ENCODE measurements around the gene TMEM214.

Gene TMEM214

DNA sequence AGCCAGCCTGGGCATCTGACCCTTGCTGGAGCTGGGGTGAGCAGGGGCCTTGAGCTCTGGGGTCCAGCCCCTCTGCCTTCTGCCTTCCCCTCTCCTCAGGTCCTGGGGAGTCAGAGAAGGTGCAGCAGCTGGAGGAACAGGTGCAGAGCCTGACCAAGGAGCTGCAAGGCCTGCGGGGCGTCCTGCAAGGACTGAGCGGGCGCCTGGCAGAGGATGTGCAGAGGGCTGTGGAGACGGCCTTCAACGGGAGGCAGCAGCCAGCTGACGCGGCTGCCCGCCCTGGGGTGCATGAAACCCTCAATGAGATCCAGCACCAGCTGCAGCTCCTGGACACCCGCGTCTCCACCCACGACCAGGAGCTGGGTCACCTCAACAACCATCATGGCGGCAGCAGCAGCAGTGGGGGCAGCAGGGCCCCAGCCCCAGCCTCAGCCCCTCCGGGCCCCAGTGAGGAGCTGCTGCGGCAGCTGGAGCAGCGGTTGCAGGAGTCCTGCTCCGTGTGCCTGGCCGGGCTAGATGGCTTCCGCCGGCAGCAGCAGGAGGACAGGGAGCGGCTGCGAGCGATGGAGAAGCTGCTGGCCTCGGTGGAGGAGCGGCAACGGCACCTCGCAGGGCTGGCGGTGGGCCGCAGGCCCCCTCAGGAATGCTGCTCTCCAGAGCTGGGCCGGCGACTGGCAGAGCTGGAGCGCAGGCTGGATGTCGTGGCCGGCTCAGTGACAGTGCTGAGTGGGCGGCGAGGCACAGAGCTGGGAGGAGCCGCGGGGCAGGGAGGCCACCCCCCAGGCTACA is 49.4 kb downstream of the TMEM214 start:
- Histone ChIP-seq H3K4me2 (ENCODE audit: low read depth, low read length, poor library complexity, severe bottlenecking) (peak overlapping the region; percentile 90), H3K9ac (ENCODE audit: low read depth, low read length, poor library complexity, severe bottlenecking) (peak overlapping the region; percentile 77), H3K79me2 (ENCODE audit: insufficient read depth, low read length) (peaks cover 21% of the 10 kb centered on the region; the same call in 1 of the 2 replicates), H3K4me1 (ENCODE audit: insufficient read depth, low read length, poor library complexity, severe bottlenecking) (peaks cover 43% of the 10 kb centered on the region), H3K4me3 (ENCODE audit: low read length, poor library complexity, severe bottlenecking) (peak overlapping the region; percentile 73), H3K9me2 (replicated peaks; ENCODE audit: low read depth, low read length) (no peaks in the 10 kb centered on the region), H3K36me3 (ENCODE audit: insufficient read depth, low read length) (no peaks in the 10 kb centered on the region), H2AFZ (ENCODE audit: low read length) (no peak overlapping the region), H3K9me3 (ENCODE audit: insufficient read depth, low read depth, low read length) (no peaks in the 10 kb centered on the region), H3F3A (ENCODE audit: low read depth) (peaks cover 7% of the 10 kb centered on the region; the same call in 1 of the 2 replicates), H4K20me1 (ENCODE audit: insufficient read depth, low read length, poor library complexity, severe bottlenecking) (no peaks in the 10 kb centered on the region), H3K27me3 (ENCODE audit: insufficient read depth, low read length, poor library complexity, severe bottlenecking) (no peaks in the 10 kb centered on the region)
- TF ChIP-seq, protein P1, sequence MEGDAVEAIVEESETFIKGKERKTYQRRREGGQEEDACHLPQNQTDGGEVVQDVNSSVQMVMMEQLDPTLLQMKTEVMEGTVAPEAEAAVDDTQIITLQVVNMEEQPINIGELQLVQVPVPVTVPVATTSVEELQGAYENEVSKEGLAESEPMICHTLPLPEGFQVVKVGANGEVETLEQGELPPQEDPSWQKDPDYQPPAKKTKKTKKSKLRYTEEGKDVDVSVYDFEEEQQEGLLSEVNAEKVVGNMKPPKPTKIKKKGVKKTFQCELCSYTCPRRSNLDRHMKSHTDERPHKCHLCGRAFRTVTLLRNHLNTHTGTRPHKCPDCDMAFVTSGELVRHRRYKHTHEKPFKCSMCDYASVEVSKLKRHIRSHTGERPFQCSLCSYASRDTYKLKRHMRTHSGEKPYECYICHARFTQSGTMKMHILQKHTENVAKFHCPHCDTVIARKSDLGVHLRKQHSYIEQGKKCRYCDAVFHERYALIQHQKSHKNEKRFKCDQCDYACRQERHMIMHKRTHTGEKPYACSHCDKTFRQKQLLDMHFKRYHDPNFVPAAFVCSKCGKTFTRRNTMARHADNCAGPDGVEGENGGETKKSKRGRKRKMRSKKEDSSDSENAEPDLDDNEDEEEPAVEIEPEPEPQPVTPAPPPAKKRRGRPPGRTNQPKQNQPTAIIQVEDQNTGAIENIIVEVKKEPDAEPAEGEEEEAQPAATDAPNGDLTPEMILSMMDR (conservative IDR thresholded peaks at IDR 0.05; ENCODE audit: low read length): no peak
- TF ChIP-seq EZH2phosphoT487 (IDR thresholded peaks at IDR 0.05; ENCODE audit: borderline replicate concordance): no peak

DNA sequence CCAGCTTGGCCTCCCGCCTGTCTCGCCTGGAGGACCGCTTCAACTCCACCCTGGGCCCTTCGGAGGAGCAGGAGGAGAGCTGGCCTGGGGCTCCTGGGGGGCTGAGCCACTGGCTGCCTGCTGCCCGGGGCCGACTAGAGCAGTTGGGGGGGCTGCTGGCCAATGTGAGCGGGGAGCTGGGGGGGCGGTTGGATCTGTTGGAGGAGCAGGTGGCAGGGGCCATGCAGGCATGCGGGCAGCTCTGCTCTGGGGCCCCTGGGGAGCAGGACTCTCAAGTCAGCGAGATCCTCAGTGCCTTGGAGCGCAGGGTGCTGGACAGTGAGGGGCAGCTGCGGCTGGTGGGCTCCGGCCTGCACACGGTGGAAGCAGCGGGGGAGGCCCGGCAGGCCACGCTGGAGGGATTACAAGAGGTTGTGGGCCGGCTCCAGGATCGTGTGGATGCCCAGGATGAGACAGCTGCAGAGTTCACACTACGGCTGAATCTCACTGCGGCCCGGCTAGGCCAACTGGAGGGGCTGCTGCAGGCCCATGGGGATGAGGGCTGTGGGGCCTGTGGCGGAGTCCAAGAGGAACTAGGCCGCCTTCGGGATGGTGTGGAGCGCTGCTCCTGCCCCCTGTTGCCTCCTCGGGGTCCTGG is 50.1 kb downstream of the TMEM214 start:
- Histone ChIP-seq H3K4me3 (ENCODE audit: low read length, poor library complexity, severe bottlenecking) (no peak overlapping the region), H3K9me3 (ENCODE audit: insufficient read depth, low read depth, low read length) (no peaks in the 10 kb centered on the region)
- TF ChIP-seq, protein P1 (conservative IDR thresholded peaks at IDR 0.05; ENCODE audit: low read length): no peak
- TF ChIP-seq EZH2phosphoT487 (IDR thresholded peaks at IDR 0.05; ENCODE audit: borderline replicate concordance): no peak

DNA sequence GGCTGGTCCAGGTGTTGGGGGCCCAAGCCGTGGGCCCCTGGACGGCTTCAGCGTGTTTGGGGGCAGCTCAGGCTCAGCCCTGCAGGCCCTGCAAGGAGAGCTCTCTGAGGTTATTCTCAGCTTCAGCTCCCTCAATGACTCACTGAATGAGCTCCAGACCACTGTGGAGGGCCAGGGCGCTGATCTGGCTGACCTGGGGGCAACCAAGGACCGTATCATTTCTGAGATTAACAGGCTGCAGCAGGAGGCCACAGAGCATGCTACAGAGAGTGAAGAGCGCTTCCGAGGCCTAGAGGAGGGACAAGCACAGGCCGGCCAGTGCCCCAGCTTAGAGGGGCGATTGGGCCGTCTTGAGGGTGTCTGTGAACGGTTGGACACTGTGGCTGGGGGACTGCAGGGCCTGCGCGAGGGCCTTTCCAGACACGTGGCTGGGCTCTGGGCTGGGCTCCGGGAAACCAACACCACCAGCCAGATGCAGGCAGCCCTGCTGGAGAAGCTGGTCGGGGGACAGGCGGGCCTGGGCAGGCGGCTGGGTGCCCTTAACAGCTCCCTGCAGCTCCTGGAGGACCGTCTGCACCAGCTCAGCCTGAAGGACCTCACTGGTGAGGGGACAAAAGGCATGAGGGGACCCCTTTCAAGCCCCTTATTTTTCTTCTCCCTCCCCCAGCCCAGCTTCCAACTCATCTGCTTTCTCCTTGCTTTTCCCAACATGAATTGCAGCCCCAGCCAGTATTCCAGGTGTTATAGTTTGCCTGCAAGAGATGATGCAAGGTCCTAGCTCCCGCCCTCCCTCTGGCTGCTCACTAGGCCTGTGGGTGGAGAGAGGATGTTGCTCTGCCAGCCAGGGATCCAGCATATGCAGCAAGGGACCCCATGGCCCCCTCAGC is 50.9 kb downstream of the TMEM214 start:
- no peaks in the 10 kb centered on the region for H3K9me3 ChIP-seq (ENCODE audit: insufficient read depth, low read depth, low read length)
- H3K36me3 ChIP-seq (ENCODE audit: insufficient read depth, low read length): no peaks in the 10 kb centered on the region
- H3K4me2 ChIP-seq (ENCODE audit: low read depth, low read length, poor library complexity, severe bottlenecking): peak overlapping the region; percentile 6
- peaks cover 7% of the 10 kb centered on the region; the same call in 1 of the 2 replicates for H3F3A ChIP-seq (ENCODE audit: low read depth)
- no peaks in the 10 kb centered on the region for H3K9me2 ChIP-seq (replicated peaks; ENCODE audit: low read depth, low read length)
- peaks cover 49% of the 10 kb centered on the region for H3K4me1 ChIP-seq (ENCODE audit: insufficient read depth, low read length, poor library complexity, severe bottlenecking)
- H3K9ac ChIP-seq (ENCODE audit: low read depth, low read length, poor library complexity, severe bottlenecking): peak overlapping the region; percentile 23
- no peak overlapping the region for H3K4me3 ChIP-seq (ENCODE audit: low read length, poor library complexity, severe bottlenecking)
- no peaks in the 10 kb centered on the region for H4K20me1 ChIP-seq (ENCODE audit: insufficient read depth, low read length, poor library complexity, severe bottlenecking)
- H3K27me3 ChIP-seq (ENCODE audit: insufficient read depth, low read length, poor library complexity, severe bottlenecking): no peaks in the 10 kb centered on the region
- peaks cover 21% of the 10 kb centered on the region; the same call in 1 of the 2 replicates for H3K79me2 ChIP-seq (ENCODE audit: insufficient read depth, low read length)
- TF ChIP-seq EZH2phosphoT487 (IDR thresholded peaks at IDR 0.05; ENCODE audit: borderline replicate concordance): no peak
- TF ChIP-seq, protein P1 (conservative IDR thresholded peaks at IDR 0.05; ENCODE audit: low read length): no peak
- H2AFZ ChIP-seq (ENCODE audit: low read length): no peak overlapping the region

More for the DNA sequence above, 50.1 kb downstream of the TMEM214 start:
- H3K4me1 ChIP-seq (ENCODE audit: insufficient read depth, low read length, poor library complexity, severe bottlenecking): peaks cover 45% of the 10 kb centered on the region
- H4K20me1 ChIP-seq (ENCODE audit: insufficient read depth, low read length, poor library complexity, severe bottlenecking): no peaks in the 10 kb centered on the region
- H2AFZ ChIP-seq (ENCODE audit: low read length): no peak overlapping the region
- H3K9me2 ChIP-seq (replicated peaks; ENCODE audit: low read depth, low read length): no peaks in the 10 kb centered on the region
- H3K36me3 ChIP-seq (ENCODE audit: insufficient read depth, low read length): no peaks in the 10 kb centered on the region
- peak overlapping the region; percentile 77 for H3K9ac ChIP-seq (ENCODE audit: low read depth, low read length, poor library complexity, severe bottlenecking)
- peaks cover 7% of the 10 kb centered on the region; the same call in 1 of the 2 replicates for H3F3A ChIP-seq (ENCODE audit: low read depth)
- no peaks in the 10 kb centered on the region for H3K27me3 ChIP-seq (ENCODE audit: insufficient read depth, low read length, poor library complexity, severe bottlenecking)
- H3K79me2 ChIP-seq (ENCODE audit: insufficient read depth, low read length): peaks cover 21% of the 10 kb centered on the region; the same call in 1 of the 2 replicates
- peak overlapping the region; percentile 90 for H3K4me2 ChIP-seq (ENCODE audit: low read depth, low read length, poor library complexity, severe bottlenecking)
